T-helper 2 cell treated with Interferon-gamma antibody and Interleukin-4, amounts not matched to agents 5 μg/mL and 100 μg/mL, for 36 hours (primary cell): ENCODE measurements around the gene DZIP1L.

ENCODE experiments used
- DNase-seq: peaks from one replicate; pipeline ENCODE4 v3.0.0; 2021; ENCODE audit warnings: low spot score
- H3K27ac Mint-ChIP-seq: one replicate; pipeline ENCODE4 v1.8.0; 2021; ENCODE audit warnings: mild to moderate bottlenecking, mixed read lengths
- H3K27me3 Mint-ChIP-seq: one replicate; pipeline ENCODE4 v1.8.0; 2021; ENCODE audit warnings: low read depth, mixed read lengths
- H3K36me3 Mint-ChIP-seq: one replicate; pipeline ENCODE4 v1.8.0; 2021; ENCODE audit warnings: low read depth, mixed read lengths
- H3K4me1 Mint-ChIP-seq: one replicate; pipeline ENCODE4 v1.8.0; 2021; ENCODE audit warnings: low read depth, mixed read lengths
- H3K4me3 Mint-ChIP-seq: one replicate; pipeline ENCODE4 v1.8.0; 2022; ENCODE audit warnings: mild to moderate bottlenecking, moderate library complexity, mixed read lengths
- H3K9me3 Mint-ChIP-seq: one replicate; pipeline ENCODE4 v1.8.0; 2021; ENCODE audit warnings: mixed read lengths

DZIP1L gene

GRCh38 chr3:138049157-138049919 lies 66.1 kb downstream of the DZIP1L start:
- no peak overlapping the region for H3K4me3 Mint-ChIP-seq
- DNase-seq = no peak
- no peaks in the 10 kb centered on the region for H3K4me1 Mint-ChIP-seq
- no peaks in the 10 kb centered on the region for H3K9me3 Mint-ChIP-seq
- H3K27ac Mint-ChIP-seq = no peak overlapping the region
- H3K27me3 Mint-ChIP-seq = peaks cover 10% of the 10 kb centered on the region
- no peaks in the 10 kb centered on the region for H3K36me3 Mint-ChIP-seq

DNA sequence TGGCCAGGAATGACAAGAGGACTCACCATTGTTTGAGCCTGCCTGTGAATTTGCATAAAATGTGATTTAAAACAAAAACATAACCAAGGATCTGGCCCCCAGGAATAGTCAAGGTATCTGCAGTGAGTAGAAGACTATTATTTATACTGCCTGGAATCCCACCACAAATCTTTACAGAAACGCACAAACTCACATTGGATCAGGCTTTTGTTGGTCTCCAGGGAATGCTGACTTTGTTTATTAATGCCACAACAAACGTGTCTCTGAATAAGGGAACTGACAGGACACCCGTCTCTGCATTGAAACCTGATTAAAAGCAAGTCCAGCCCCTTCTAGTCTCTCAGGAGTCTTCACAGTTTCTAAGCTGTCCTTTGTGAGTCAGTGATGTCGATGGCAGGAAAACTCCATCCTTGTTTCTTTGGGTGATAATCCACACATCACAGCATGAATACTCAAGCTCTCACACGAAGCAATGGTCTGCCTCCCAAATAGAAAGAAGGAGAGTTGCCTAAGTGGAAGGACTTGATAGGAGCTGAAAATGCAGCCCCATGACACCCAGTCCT lies 67.7 kb downstream of the DZIP1L start:
- DNase-seq = no peak
- no peaks in the 10 kb centered on the region for H3K36me3 Mint-ChIP-seq
- H3K9me3 Mint-ChIP-seq = no peaks in the 10 kb centered on the region
- H3K27me3 Mint-ChIP-seq = peaks cover 2% of the 10 kb centered on the region
- no peaks in the 10 kb centered on the region for H3K4me1 Mint-ChIP-seq
- no peak overlapping the region for H3K27ac Mint-ChIP-seq
- H3K4me3 Mint-ChIP-seq = no peak overlapping the region

- Mint-ChIP-seq H3K27me3 (peaks cover 4% of the 10 kb centered on the region), H3K9me3 (no peaks in the 10 kb centered on the region), H3K36me3 (no peaks in the 10 kb centered on the region), H3K4me1 (no peaks in the 10 kb centered on the region), H3K4me3 (no peak overlapping the region), H3K27ac (no peak overlapping the region)
- DNase-seq = no peak
Measured at GRCh38 chr3:138046955-138047354, 68.5 kb downstream of the DZIP1L start.

GRCh38 chr3:138046085-138046484 lies 69.3 kb downstream of the DZIP1L start:
- H3K27me3 Mint-ChIP-seq = peaks cover 9% of the 10 kb centered on the region
- DNase-seq = no peak
- no peak overlapping the region for H3K27ac Mint-ChIP-seq
- H3K36me3 Mint-ChIP-seq = no peaks in the 10 kb centered on the region
- H3K9me3 Mint-ChIP-seq = no peaks in the 10 kb centered on the region
- H3K4me1 Mint-ChIP-seq = no peaks in the 10 kb centered on the region
- H3K4me3 Mint-ChIP-seq = no peak overlapping the region

GRCh38 chr3:138043266-138044029 lies 72.0 kb downstream of the DZIP1L start:
- peaks cover 20% of the 10 kb centered on the region for H3K27me3 Mint-ChIP-seq
- no peaks in the 10 kb centered on the region for H3K36me3 Mint-ChIP-seq
- no peaks in the 10 kb centered on the region for H3K9me3 Mint-ChIP-seq
- no peaks in the 10 kb centered on the region for H3K4me1 Mint-ChIP-seq
- no peak overlapping the region for H3K4me3 Mint-ChIP-seq
- no peak overlapping the region for H3K27ac Mint-ChIP-seq
- no peak for DNase-seq

DNA sequence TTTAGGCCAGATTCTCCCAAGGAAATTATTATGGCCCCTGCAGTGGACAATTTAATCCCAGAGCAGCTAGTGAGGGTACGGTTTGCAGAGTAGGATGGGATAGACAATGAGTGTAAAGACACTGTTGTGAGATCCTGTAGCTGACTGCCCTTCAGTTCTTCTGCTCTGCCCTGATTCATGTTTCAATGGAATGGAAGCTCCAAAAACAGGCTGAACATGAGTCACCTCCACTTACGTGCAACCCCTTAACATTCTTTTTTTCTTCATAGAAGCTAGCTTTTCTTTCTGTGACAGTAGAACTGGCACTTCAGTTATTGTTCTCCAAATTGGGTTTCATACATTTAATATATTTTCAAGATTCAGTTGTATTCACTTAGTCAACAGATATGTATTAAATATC lies 73.4 kb downstream of the DZIP1L start:
- no peaks in the 10 kb centered on the region for H3K36me3 Mint-ChIP-seq
- no peak overlapping the region for H3K27ac Mint-ChIP-seq
- DNase-seq = no peak
- H3K9me3 Mint-ChIP-seq = no peaks in the 10 kb centered on the region
- no peak overlapping the region for H3K4me3 Mint-ChIP-seq
- H3K4me1 Mint-ChIP-seq = no peaks in the 10 kb centered on the region
- H3K27me3 Mint-ChIP-seq = peaks cover 27% of the 10 kb centered on the region

- no peak overlapping the region for H3K27ac Mint-ChIP-seq
- no peak for DNase-seq
Measured at GRCh38 chr3:138038725-138039462, 76.5 kb downstream of the DZIP1L start.

GRCh38 chr3:138036572-138036971 lies 78.8 kb downstream of the DZIP1L start:
- Mint-ChIP-seq H3K4me3 (no peak overlapping the region), H3K27me3 (peaks cover 37% of the 10 kb centered on the region), H3K36me3 (no peaks in the 10 kb centered on the region), H3K27ac (no peak overlapping the region), H3K4me1 (no peaks in the 10 kb centered on the region), H3K9me3 (no peaks in the 10 kb centered on the region)
- no peak for DNase-seq

More at GRCh38 chr3:138038725-138039462, 76.5 kb downstream of the DZIP1L start:
- no peak overlapping the region for H3K4me3 Mint-ChIP-seq
- no peaks in the 10 kb centered on the region for H3K36me3 Mint-ChIP-seq
- H3K27me3 Mint-ChIP-seq = peaks cover 39% of the 10 kb centered on the region
- no peaks in the 10 kb centered on the region for H3K4me1 Mint-ChIP-seq
- H3K9me3 Mint-ChIP-seq = no peaks in the 10 kb centered on the region

DNA sequence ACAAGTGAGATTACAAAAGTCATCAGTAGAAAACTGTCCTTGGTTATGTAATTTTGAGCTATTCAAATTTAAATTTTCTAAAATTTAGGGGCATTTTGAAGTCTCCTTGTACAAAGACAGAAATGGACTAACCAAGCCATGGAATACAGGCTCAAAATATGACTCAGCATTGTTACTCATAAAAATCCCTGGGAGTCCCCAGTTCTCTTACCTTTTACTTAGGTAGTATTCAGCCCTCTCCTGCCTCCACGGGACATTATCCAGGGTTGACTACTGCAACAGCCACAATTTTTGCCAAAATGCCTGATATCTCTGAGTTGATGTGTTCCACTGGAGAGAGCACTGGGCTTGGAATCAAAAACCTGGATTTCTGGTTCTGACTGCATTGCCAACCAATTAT lies 80.5 kb downstream of the DZIP1L start:
- no peaks in the 10 kb centered on the region for H3K36me3 Mint-ChIP-seq
- H3K27ac Mint-ChIP-seq = no peak overlapping the region
- H3K4me3 Mint-ChIP-seq = no peak overlapping the region
- no peaks in the 10 kb centered on the region for H3K9me3 Mint-ChIP-seq
- no peak for DNase-seq
- no peaks in the 10 kb centered on the region for H3K4me1 Mint-ChIP-seq
- H3K27me3 Mint-ChIP-seq = peaks cover 23% of the 10 kb centered on the region

GRCh38 chr3:138033202-138033691 lies 82.2 kb downstream of the DZIP1L start:
- Mint-ChIP-seq H3K4me3 (no peak overlapping the region), H3K27me3 (peaks cover 21% of the 10 kb centered on the region), H3K27ac (no peak overlapping the region), H3K36me3 (no peaks in the 10 kb centered on the region), H3K9me3 (no peaks in the 10 kb centered on the region), H3K4me1 (no peaks in the 10 kb centered on the region)
- DNase-seq = no peak

DNA sequence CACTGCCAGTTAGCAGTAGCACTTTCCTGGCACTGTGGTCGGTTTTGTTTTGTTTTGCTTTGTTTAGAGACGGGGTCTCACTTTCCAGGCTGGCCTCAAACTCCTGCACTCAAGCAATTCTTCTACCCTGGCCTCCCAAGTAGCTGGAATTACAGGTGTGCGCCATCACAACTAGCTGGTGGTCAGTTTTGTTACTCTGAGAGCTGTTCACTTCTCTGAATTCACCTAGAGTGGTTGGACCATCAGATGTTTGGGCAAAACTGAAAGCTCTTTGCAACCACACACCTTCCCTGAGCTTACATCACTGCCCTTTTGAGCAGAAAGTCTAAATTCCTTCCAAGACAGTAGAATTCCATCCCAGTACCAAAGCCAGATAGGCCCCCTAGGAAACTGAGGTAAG lies 82.8 kb downstream of the DZIP1L start:
- no peaks in the 10 kb centered on the region for H3K36me3 Mint-ChIP-seq
- H3K4me3 Mint-ChIP-seq = no peak overlapping the region
- H3K27ac Mint-ChIP-seq = no peak overlapping the region
- no peak for DNase-seq
- peaks cover 17% of the 10 kb centered on the region for H3K27me3 Mint-ChIP-seq
- H3K9me3 Mint-ChIP-seq = no peaks in the 10 kb centered on the region
- no peaks in the 10 kb centered on the region for H3K4me1 Mint-ChIP-seq

DNA sequence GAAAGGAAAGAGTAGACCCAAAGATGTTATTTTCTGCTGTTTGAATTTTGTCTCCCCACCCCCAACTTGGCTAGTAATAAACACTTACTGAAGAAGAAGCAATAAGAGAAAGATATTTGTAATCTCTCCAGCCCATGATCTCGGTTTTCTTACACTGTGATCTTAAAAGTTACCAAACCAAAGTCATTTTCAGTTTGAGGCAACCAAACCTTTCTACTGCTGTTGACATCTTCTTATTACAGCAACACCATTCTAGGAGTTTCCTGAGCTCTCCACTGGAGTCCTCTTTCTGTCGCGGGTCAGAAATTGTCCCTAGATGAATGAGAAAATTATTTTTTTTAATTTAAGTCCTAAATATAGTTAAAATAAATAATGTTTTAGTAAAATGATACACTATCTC lies 83.9 kb downstream of the DZIP1L start:
- Mint-ChIP-seq H3K27me3 (peaks cover 16% of the 10 kb centered on the region), H3K4me3 (no peak overlapping the region), H3K9me3 (no peaks in the 10 kb centered on the region), H3K27ac (no peak overlapping the region), H3K36me3 (no peaks in the 10 kb centered on the region), H3K4me1 (no peaks in the 10 kb centered on the region)
- DNase-seq = no peak

DNA sequence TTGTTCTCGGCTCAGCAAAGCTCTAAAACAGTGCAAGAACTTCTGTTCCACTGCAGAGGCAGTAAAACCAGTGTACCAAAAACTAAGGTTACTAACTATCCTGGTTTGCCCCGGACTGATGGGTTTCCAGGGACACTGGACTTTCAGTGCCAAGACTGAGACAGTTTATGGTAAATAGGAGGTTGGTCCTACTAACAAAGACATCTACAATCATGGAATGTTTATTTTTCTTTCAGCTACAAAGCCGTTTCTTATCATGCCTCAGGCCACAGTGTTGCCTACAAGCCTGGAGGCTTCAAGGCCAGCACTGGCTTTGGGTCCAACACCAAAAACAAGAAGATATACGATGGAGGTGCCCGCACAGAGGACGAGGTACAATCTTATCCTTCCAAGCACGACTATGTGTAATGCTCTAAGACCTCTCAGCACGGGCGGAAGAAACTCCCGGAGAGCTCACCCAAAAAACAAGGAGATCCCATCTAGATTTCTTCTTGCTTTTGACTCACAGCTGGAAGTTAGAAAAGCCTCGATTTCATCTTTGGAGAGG lies 84.6 kb downstream of the DZIP1L start:
- Mint-ChIP-seq H3K27me3 (peaks cover 16% of the 10 kb centered on the region), H3K27ac (no peak overlapping the region), H3K9me3 (no peaks in the 10 kb centered on the region), H3K4me1 (no peaks in the 10 kb centered on the region), H3K4me3 (no peak overlapping the region), H3K36me3 (no peaks in the 10 kb centered on the region)
- DNase-seq = no peak
